Rectal smooth muscle tissue (tissue), 1 donor: ENCODE results near the gene ACTRT1.

ENCODE experiments used
- H3K27ac ChIP-seq: one replicate; pipeline ENCODE4 v1.7.0; 2013; ENCODE audit warnings: low read depth, low read length, inconsistent platforms
- H3K27me3 ChIP-seq: one replicate; pipeline ENCODE4 v1.7.0; 2013; ENCODE audit warnings: low read length; ENCODE audit not compliant: control insufficient read depth, insufficient read depth
- H3K36me3 ChIP-seq: one replicate; pipeline ENCODE4 v1.7.0; 2013; ENCODE audit warnings: low read length; ENCODE audit not compliant: control insufficient read depth, insufficient read depth
- H3K4me1 ChIP-seq: one replicate; pipeline ENCODE4 v1.7.0; 2013; ENCODE audit warnings: low read length; ENCODE audit not compliant: control insufficient read depth, insufficient read depth
- H3K4me3 ChIP-seq: one replicate; pipeline ENCODE4 v1.7.0; 2013; ENCODE audit warnings: low read length
- H3K9ac ChIP-seq: one replicate; pipeline ENCODE4 v1.7.0; 2013; ENCODE audit warnings: low read length

Gene ACTRT1

DNA sequence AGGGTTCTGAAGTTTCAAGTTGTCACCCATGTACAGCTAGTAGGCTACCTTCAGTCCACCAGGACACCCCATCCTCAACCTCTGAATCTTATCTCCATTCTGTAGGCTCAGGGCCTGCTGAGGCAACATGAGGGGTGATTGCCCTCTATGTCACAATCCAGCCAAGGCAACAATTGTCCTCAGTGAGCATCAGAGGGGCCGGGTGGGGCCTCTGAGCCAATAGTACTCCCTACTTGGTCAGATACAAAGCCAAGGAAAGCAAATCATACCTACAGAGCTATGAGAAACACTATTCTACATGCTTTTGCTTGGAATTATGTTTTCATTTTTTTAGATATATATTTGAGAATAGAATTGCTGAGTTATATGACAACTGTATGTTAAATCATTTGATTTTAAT lies at the start of gene ACTRT1:
Gene ACTRT1, minus strand, starts transcription at position 101 of the 400 bp plus-strand sequence. CDS start 197 bp downstream, outside the sequence.
- Histone ChIP-seq H3K27me3 (no peaks in the 10 kb centered on the region), H3K9ac (no peak within 1 kb of the TSS), H3K4me1 (no peaks in the 10 kb centered on the region), H3K36me3 (no peaks in the 10 kb centered on the region), H3K27ac (no peak within 1 kb of the TSS), H3K4me3 (no peak within 1 kb of the TSS)

DNA sequence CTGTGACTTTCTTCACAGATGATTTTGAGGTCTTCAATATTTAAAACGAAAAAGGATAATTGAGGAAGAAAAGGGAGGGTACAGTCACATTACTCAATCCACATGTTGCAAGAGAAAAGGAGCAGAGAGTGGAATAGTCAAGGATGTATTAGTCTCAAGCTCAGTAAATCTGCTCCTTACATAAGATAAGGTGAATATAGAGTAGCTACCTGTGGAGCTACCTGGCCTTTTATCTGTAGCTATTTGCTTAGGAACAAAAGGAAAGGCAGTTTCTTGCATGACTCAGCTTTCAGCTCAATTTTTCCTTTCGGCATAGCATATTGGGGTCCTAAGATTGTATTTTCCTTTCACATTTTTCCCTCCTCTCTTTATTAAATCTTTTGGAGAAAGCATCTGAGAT lies 26.3 kb upstream of the ACTRT1 start:
- Histone ChIP-seq H3K4me3 (no peak overlapping the region), H3K4me1 (no peaks in the 10 kb centered on the region), H3K36me3 (no peaks in the 10 kb centered on the region), H3K27me3 (no peaks in the 10 kb centered on the region), H3K9ac (no peak overlapping the region), H3K27ac (no peak overlapping the region)

DNA sequence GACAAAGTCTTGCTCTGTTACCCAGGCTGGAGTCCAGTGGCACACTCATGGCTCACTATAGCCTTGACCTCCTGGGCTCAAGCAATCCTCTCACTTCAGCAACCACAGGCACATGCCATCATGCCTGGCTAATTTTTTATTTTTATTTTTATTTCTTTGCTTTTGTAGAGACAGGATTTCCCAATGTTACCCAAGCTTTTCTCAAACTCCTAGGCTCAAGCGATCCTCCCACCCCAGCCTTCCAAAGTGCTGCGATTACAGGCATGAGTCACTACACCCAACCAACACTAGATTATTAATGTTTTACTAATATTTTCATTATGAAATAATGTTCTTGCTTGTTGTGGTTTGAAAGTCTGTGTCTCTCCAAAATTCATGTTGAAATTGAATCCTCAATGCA lies 5.2 kb upstream of the ACTRT1 start:
- no peak overlapping the region for H3K9ac ChIP-seq
- H3K4me1 ChIP-seq = no peaks in the 10 kb centered on the region
- H3K4me3 ChIP-seq = no peak overlapping the region
- no peaks in the 10 kb centered on the region for H3K27me3 ChIP-seq
- no peaks in the 10 kb centered on the region for H3K36me3 ChIP-seq
- no peak overlapping the region for H3K27ac ChIP-seq

DNA sequence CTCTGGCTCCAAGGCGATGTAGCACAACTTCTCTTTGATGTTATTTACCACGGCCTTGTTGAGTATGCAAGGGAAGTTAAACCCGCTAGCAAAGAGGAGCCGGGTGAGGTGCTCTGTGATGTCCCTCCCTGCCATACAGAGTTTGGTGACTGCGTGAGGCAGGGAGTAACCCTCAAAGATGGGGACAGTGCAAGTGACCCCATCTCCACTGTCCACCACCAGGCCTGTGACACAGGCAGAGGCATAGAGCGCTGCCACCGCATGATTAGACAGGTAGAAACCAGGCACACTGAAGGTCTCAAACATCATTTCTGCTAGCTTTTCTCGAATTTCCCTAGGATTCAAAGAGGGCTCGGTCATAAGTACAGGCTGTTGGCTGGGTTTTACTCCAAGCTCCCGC lies 677 bp downstream of the ACTRT1 start:
- no peaks in the 10 kb centered on the region for H3K27me3 ChIP-seq
- no peaks in the 10 kb centered on the region for H3K4me1 ChIP-seq
- no peak overlapping the region for H3K27ac ChIP-seq
- H3K36me3 ChIP-seq = no peaks in the 10 kb centered on the region
- H3K9ac ChIP-seq = no peak overlapping the region
- H3K4me3 ChIP-seq = no peak overlapping the region

DNA sequence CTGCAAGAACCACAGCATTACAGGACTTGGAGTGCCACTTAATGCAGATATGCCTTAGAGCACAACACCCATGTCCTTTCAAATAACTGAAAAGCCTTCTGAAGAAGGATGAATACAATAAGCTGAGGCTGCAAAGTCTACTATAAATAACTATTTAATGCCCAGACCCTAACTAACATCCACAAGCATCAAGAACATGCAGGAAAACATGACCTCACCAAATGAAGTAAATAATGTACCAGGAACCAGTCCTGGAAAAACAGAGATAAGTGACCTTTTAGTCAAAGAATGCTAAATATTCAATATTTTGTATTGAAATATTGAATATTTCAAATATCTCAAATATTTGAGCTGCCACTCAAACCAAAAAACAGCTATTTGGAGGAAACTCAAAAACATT lies 16.9 kb downstream of the ACTRT1 start:
- no peaks in the 10 kb centered on the region for H3K4me1 ChIP-seq
- H3K27me3 ChIP-seq = no peaks in the 10 kb centered on the region
- H3K27ac ChIP-seq = no peak overlapping the region
- H3K9ac ChIP-seq = no peak overlapping the region
- H3K4me3 ChIP-seq = no peak overlapping the region
- no peaks in the 10 kb centered on the region for H3K36me3 ChIP-seq

DNA sequence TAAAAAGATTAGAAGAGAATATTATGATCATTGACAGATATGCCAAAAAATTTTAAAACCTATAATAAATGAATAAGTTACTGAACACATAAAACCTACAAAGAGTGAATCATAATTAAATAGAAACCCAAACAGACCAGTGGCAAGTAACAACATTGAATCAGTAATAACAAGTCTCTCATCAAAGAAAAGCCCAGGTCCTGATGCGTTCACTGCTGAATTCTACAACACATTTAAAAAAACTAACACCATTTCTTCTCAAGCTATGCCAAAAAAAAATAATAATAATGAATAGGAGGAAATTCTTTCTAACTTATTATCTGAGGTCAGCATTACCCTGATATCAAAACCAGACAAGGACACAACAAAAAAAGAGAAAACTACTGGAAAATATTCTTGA lies 30.6 kb downstream of the ACTRT1 start:
- H3K36me3 ChIP-seq = no peaks in the 10 kb centered on the region
- H3K4me1 ChIP-seq = no peaks in the 10 kb centered on the region
- H3K27ac ChIP-seq = no peak overlapping the region
- no peak overlapping the region for H3K9ac ChIP-seq
- no peak overlapping the region for H3K4me3 ChIP-seq
- H3K27me3 ChIP-seq = no peaks in the 10 kb centered on the region

DNA sequence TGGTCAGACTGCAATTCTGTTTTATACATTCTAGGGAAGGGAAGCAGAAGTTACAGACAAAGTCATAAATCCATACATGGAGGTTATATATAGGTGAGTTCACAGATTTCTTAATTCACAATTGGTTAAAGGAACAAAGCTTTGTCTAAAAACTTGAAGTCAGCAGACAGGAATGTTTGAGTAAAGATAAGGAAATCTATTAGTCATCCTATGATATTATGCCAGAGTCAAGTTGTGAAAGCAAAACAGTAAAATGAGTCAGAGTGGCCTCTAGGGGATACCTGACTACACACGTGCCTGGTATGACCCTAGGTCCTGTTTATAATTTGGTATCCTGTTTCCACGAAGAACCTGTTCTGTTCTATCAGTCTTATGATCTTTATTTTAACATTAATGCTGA lies 31.5 kb downstream of the ACTRT1 start:
- H3K9ac ChIP-seq = no peak overlapping the region

DNA sequence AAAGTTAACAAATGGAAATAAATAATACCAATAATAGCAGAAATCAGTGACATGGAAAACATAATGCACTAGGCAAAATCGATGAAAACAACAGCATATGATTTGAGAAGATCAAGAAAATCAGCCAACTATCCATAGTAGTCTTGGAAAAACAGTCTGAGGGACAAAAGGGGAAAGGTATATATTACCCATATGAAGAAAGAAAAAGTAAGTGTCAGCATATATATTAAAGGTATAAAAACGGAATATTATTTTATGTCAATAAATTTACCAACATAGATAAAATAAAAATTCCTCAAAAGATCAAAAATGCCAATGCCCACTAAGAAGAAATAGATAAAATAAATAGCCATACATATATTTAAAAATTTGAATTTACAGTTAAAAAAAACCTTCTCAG lies 33.0 kb downstream of the ACTRT1 start:
- Histone ChIP-seq H3K36me3 (no peaks in the 10 kb centered on the region), H3K4me1 (no peaks in the 10 kb centered on the region), H3K4me3 (no peak overlapping the region), H3K27me3 (no peaks in the 10 kb centered on the region), H3K9ac (no peak overlapping the region), H3K27ac (no peak overlapping the region)

More for the DNA sequence above, 31.5 kb downstream of the ACTRT1 start:
- Histone ChIP-seq H3K27ac (no peak overlapping the region), H3K4me3 (no peak overlapping the region), H3K4me1 (no peaks in the 10 kb centered on the region), H3K36me3 (no peaks in the 10 kb centered on the region), H3K27me3 (no peaks in the 10 kb centered on the region)

DNA sequence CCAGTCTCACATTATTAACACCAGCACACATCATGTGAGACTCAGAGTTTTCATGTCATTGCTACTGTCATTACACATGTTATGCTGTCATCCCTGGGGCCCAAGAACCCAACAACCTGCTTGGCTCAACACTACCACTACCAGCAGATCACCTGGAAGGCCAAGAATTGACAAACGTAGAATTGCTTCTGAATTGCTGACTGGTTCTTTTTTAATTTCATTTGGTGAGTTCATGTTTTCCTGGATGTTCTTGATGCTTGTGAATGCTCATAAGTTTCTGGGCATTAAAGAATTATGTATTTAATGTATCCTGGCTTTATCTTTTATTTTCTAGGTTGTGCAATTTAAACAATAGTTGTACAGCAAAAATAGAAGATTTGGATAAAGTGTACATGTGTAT lies 40.2 kb downstream of the ACTRT1 start:
- no peak overlapping the region for H3K4me3 ChIP-seq
- no peaks in the 10 kb centered on the region for H3K4me1 ChIP-seq
- no peak overlapping the region for H3K27ac ChIP-seq
- no peak overlapping the region for H3K9ac ChIP-seq
- H3K27me3 ChIP-seq = no peaks in the 10 kb centered on the region
- H3K36me3 ChIP-seq = no peaks in the 10 kb centered on the region

DNA sequence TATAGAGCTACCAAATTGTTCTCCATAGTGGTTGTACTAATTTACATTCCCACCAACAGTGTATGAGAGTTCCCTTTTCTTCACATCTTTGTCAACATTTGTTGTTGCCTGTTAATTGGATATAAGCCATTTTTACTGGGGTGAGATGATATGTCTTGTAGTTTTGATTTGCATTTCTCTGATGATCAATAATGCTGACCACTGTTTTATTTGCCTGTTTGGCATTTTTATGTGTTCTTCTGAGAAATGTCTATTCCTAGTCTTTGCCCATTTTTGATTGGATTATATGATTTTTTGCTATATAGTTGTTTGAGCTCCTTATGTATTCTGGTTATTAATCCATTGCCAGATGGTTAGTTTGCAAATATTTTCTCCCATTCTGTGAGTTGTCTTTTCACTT lies 44.3 kb downstream of the ACTRT1 start:
- H3K27ac ChIP-seq = no peak overlapping the region
- H3K27me3 ChIP-seq = no peaks in the 10 kb centered on the region
- no peak overlapping the region for H3K4me3 ChIP-seq
- no peaks in the 10 kb centered on the region for H3K36me3 ChIP-seq
- no peaks in the 10 kb centered on the region for H3K4me1 ChIP-seq
- no peak overlapping the region for H3K9ac ChIP-seq
